Esophagus muscularis mucosa (tissue), 4 donors: ENCODE data around the gene MEGF6. TPM values are rescaled to one million over a fixed set of nuclear protein-coding genes. Genes with fewer than 3 reads are reported as not detected.

Source experiments
- DNase-seq: peaks from one replicate; pipeline ENCODE4 v3.0.0-alpha.2; 2017; ENCODE audit errors: extremely low spot score
- H3K27ac ChIP-seq, 4 donors: fragments of 200-600 bp; sonication (generic); replicated peaks in 1 of 4; 1 replicate in 3 of 4; 2 replicates in 1 of 4; pipeline ENCODE4 v1.5.1; 2016 to 2019; ENCODE audit warnings: mild to moderate bottlenecking in 1 of 4
- H3K27me3 ChIP-seq, 4 donors: fragments of 200-600 bp; sonication (generic); one replicate each; pipeline versions ENCODE4 v1.5.1 to v1.6.0; 2016 to 2019
- H3K36me3 ChIP-seq, 4 donors: fragments of 200-600 bp; sonication (generic); one replicate each; pipeline ENCODE4 v1.5.1; 2016 to 2019
- H3K4me1 ChIP-seq, 4 donors: fragments of 200-600 bp; sonication (generic); one replicate each; pipeline ENCODE4 v1.5.1; 2016 to 2019
- H3K4me3 ChIP-seq, 4 donors: fragments of 200-600 bp; sonication (generic); 1 replicate in 2 of 4; 2 replicates in 2 of 4; pipeline ENCODE4 v1.5.1; 2016 to 2019; ENCODE audit warnings: mild to moderate bottlenecking in 4 of 4, moderate library complexity in 1 of 4
- H3K9me3 ChIP-seq, 4 donors: fragments of 200-600 bp; sonication (generic); 1 replicate in 3 of 4; 2 replicates in 1 of 4; pipeline ENCODE4 v1.5.1; 2016 to 2019
- EP300 ChIP-seq: sonication (generic); formaldehyde crosslinking; IDR thresholded peaks from one replicate; pipeline ENCODE4 v1.6.1; 2017; ENCODE audit warnings: antibody characterized with exemption
- POLR2A ChIP-seq: fragments of 450-650 bp; IDR thresholded peaks from one replicate; pipeline ENCODE4 v1.6.1; 2017; ENCODE audit warnings: antibody characterized with exemption, moderate library complexity, mild to moderate bottlenecking, low read depth
- POLR2AphosphoS5 ChIP-seq, 2 donors: sonication (generic); formaldehyde crosslinking; IDR thresholded peaks; one replicate each; pipeline ENCODE4 v1.6.1; 2017; ENCODE audit warnings: antibody characterized with exemption in 2 of 2
- WGBS: methylation state at CpG from one replicate; pipeline ENCODE4 v1.1.5; 2018; 5-methylcytosine and 5-hydroxymethylcytosine counted together
- intact Hi-C: fragments of 100-400 bp; cut with DNase I; formaldehyde crosslinking; loops from one replicate; pipeline ENCODE4 v1.15.1; 2023
- total RNA-seq, 4 donors: library from RNA; depleted of rRNA; stranded (reverse); fragments of >200 nt; gene quantifications; one replicate each; pipeline versions ENCODE4 v1.1.0 to v1.2.1, GENCODE V29; 2016
- TF ChIP-seq, protein P1 (sequence below), 3 experiments: fragments of 200-600 bp in 2 of 3; fragments of 450-650 bp in 1 of 3; sonication (generic) in 2 of 3; IDR thresholded peaks; one replicate each; pipeline ENCODE4 v1.5.1; 2017 to 2019; ENCODE audit warnings: antibody characterized with exemption in 3 of 3, mild to moderate bottlenecking in 2 of 3, moderate library complexity in 1 of 3

Gene MEGF6
- total RNA-seq, 4 donors from 2014 or later = 9.3 to 18.1 (median 12.7) TPM

DNA sequence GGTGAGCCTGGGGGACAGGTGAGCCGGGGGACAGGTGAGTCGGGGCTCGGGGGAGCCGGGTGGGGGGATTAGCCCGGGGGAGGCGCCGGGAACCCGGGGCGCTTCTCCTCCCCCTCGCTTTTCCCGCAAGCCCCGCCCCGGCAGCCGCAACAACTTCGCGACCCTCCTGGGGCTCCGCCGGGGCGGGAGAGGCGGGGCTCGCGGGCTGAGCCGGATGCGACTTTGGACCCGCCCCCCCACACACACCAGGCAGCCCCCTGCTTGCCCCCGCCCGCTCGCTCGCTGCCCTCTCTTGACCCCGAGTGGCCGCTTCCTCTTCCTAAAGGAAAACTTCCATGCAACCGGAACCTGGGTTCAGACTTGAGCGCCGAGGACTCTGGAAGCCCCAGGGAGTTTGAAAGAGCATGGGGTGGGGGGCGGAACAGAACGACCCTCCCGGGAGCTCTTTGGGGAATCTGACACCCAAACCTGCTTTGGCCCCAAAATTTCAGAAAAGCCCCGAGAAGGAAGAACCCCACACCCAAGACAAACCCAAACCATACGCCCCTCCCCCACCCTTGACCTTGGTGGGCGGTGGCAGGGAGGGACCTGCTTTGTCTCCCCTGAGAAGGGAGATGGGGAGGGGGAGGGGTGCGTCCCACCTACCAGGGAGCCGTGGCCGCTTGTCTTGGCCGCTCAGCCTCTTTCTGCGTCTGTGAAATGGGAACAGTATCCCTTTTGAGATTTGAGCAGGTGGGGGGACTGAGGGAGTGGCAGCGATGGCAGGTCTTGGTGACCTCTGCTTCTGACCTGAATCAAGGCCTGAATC lies 156.3 kb downstream of the MEGF6 start:
- peak overlapping the region in 3 of 4 donors; percentile 26 to 45 (median 28) for H3K27ac ChIP-seq
- H3K9me3 ChIP-seq = no peaks in the 10 kb centered on the region
- intact Hi-C loops = no loop called here
- peaks cover 5 to 68% (median 37%) of the 10 kb centered on the region in 4 donors for H3K27me3 ChIP-seq
- H3K36me3 ChIP-seq = no peaks in the 10 kb centered on the region
- peaks cover 28 to 45% (median 41%) of the 10 kb centered on the region in 4 donors for H3K4me1 ChIP-seq
- TF ChIP-seq, protein P1, sequence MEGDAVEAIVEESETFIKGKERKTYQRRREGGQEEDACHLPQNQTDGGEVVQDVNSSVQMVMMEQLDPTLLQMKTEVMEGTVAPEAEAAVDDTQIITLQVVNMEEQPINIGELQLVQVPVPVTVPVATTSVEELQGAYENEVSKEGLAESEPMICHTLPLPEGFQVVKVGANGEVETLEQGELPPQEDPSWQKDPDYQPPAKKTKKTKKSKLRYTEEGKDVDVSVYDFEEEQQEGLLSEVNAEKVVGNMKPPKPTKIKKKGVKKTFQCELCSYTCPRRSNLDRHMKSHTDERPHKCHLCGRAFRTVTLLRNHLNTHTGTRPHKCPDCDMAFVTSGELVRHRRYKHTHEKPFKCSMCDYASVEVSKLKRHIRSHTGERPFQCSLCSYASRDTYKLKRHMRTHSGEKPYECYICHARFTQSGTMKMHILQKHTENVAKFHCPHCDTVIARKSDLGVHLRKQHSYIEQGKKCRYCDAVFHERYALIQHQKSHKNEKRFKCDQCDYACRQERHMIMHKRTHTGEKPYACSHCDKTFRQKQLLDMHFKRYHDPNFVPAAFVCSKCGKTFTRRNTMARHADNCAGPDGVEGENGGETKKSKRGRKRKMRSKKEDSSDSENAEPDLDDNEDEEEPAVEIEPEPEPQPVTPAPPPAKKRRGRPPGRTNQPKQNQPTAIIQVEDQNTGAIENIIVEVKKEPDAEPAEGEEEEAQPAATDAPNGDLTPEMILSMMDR (IDR thresholded peaks at IDR 0.05) = no peak
- TF ChIP-seq POLR2A = no peak
- no peak for TF ChIP-seq EP300
- no peak for TF ChIP-seq POLR2AphosphoS5 (IDR thresholded peaks at IDR 0.05)
- DNase-seq = no peak
- H3K4me3 ChIP-seq = peak overlapping the region; percentile 55 to 67 (median 58)
- WGBS = 30% methylated on average over 9 of the region's 46 CpGs

DNA sequence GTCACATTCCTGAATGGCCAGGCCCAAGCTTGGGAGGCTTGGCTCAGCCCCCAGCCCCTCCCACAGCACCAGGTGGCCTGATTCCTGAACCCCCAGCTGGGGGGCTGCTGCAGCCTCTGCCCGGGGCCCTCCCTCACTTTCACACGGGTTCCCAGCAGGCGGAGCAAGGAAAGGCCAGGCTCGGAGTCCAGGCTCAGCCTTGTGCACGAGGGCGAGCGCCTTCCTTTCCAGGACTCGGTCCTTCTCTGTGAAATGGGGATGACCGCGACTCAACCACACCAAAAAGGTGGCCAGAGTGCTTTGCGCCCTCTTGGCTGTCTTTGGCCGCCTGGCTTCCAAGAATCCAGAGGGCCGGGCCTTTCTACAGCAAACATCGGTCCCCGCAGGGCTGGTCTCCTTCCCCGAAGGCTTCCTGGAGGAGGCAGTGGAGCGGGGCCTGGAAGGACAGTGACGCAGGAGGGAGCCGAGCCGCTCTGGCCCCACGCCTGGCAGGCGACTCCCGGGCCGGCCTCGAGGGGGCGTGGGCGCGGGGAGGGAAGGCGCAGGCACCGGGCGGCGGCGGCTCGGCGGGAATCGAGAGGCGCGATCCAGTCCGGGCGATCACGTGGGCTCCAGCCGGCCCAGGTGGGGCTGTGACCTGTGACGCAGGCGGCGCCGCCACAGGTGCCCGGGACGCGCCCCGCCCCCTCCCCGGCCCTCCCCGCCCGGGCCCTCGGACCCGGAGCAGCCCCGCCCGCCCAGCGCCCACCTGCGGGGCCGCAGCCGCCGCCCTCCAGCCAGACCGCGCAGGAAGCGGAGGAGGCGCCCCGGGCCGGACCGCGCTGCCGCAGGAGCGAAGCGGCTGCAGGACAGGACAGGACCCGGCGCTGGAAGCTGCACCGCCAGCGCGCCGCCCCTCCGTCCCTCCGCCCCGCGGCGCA lies 157.2 kb downstream of the MEGF6 start, which contains the start of gene ARHGEF16:
Gene ARHGEF16, plus strand, starts transcription at position 775 of the 920 bp plus-strand sequence. CDS start 8,420 bp downstream, outside the sequence.
- intact Hi-C loops = no loop called here
- TF ChIP-seq POLR2A = no peak
- TF ChIP-seq, protein P1 (IDR thresholded peaks at IDR 0.05) = peak in 1 of 3 experiments; percentile 42
- 25% methylated on average over 4 of the region's 84 CpGs for WGBS

DNA sequence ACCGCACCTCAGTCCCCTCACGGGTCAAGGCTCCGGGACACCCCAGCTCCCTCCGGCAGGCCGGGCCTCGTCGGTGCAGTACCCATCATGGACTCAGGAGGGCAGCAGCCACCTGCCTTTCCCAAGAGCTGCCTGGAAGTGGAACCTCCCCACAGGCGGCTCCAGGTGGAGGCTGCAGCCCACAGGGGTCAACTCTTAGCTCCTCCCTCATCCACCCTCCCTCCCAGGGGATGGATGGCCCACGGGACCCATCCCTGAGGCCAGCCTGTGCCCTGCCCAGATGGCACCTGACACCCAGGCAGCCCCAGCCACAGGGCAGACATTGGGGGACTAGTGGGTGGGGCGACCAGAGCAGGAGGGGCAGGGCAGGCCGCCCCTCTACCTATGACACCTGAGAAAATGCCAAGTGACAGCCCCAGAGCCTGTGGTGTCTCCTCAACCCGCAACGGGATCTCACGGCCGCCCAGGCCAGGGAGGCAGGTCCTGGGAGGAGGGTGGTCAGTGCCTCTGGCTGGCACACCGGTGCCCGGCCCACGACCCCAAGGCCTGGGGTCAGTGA lies 158.0 kb downstream of the MEGF6 start:
- Histone ChIP-seq H3K4me3 (no peak overlapping the region), H3K9me3 (no peaks in the 10 kb centered on the region), H3K27ac (no peak overlapping the region), H3K27me3 (peaks cover 5 to 79% (median 37%) of the 10 kb centered on the region in 4 donors), H3K36me3 (no peaks in the 10 kb centered on the region), H3K4me1 (peaks cover 27 to 45% (median 36%) of the 10 kb centered on the region in 4 donors)
- intact Hi-C loops = no loop called here
- no peak for DNase-seq
- 25% methylated on average over 6 of the region's 18 CpGs for WGBS
- TF ChIP-seq EP300 = no peak
- TF ChIP-seq, protein P1 (IDR thresholded peaks at IDR 0.05) = peak; percentile 75 to 95 (median 77)

More for the DNA sequence above, 157.2 kb downstream of the MEGF6 start, which contains the start of gene ARHGEF16:
- Histone ChIP-seq H3K27me3 (peaks cover 5 to 75% (median 37%) of the 10 kb centered on the region in 4 donors), H3K27ac (peak within 1 kb of the TSS in 3 of 4 donors; percentile 26 to 45 (median 28)), H3K4me1 (peaks cover 28 to 45% (median 41%) of the 10 kb centered on the region in 4 donors), H3K4me3 (peak within 1 kb of the TSS; percentile 55 to 67 (median 58)), H3K36me3 (no peaks in the 10 kb centered on the region), H3K9me3 (no peaks in the 10 kb centered on the region)
- no peak for DNase-seq

DNA sequence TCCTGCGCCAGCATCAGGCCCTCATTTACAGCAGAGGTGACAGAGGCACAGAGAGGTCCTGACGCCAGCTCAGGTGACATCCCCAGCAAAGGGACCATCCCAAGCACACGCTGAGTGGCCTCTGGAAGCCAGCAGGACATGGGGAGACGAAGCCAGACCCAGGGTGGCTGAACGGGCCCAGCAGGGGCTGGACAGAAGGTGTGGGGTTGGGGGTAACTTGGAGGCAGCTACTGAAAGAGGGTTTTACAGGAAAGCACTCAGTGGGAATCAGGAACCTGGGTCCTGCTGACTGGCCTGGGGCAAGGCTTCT lies 158.5 kb downstream of the MEGF6 start:
- H3K36me3 ChIP-seq = no peaks in the 10 kb centered on the region
- H3K27ac ChIP-seq = no peak overlapping the region
- TF ChIP-seq POLR2AphosphoS5 (IDR thresholded peaks at IDR 0.05) (no peak), EP300 (no peak), POLR2A (no peak)
- TF ChIP-seq, protein P1 (IDR thresholded peaks at IDR 0.05) = no peak
- peaks cover 22 to 40% (median 31%) of the 10 kb centered on the region in 4 donors for H3K4me1 ChIP-seq
- H3K9me3 ChIP-seq = peaks cover 0 to 2% (median 1%) of the 10 kb centered on the region in 4 donors
- intact Hi-C loops = no loop called here
- no peak for DNase-seq
- no peak overlapping the region for H3K4me3 ChIP-seq
- peaks cover 5 to 79% (median 37%) of the 10 kb centered on the region in 4 donors for H3K27me3 ChIP-seq
- 49% methylated on average over 5 of the region's 5 CpGs for WGBS
